ENCODE data around the gene SH2D6. TPM values are rescaled to one million over a fixed set of nuclear protein-coding genes. Genes with fewer than 3 reads are reported as not detected.

SH2D6 gene
- polyA plus RNA-seq, 1 donor from 2014 or later, result not detected

- no peak overlapping the region for H3K4me2 ChIP-seq (ENCODE audit: low read length)
Observed at GRCh38 chr2:85448461-85449213, 30.1 kb downstream of the SH2D6 start.

GRCh38 chr2:85449214-85449588, 30.7 kb downstream of the SH2D6 start:
- Histone ChIP-seq H3K9ac (ENCODE audit: low read length) (no peak overlapping the region), H3K27me3 (ENCODE audit: insufficient read depth, low read depth, low read length) (no peaks in the 10 kb centered on the region), H3F3A (ENCODE audit: insufficient read depth, low read length, poor library complexity, severe bottlenecking) (no peaks in the 10 kb centered on the region), H3K27ac (ENCODE audit: low read length) (no peak overlapping the region), H2AFZ (ENCODE audit: low read depth, low read length) (no peak overlapping the region), H3K36me3 (ENCODE audit: insufficient read depth, low read length) (no peaks in the 10 kb centered on the region), H3K4me2 (ENCODE audit: low read length) (no peak overlapping the region), H3K79me2 (replicated peaks; ENCODE audit: insufficient read depth, low read length) (no peaks in the 10 kb centered on the region), H3K9me2 (ENCODE audit: insufficient read depth, low read length) (no peaks in the 10 kb centered on the region), H3K9me3 (ENCODE audit: low read length) (no peaks in the 10 kb centered on the region), H4K20me1 (ENCODE audit: insufficient read depth) (no peaks in the 10 kb centered on the region), H3K4me3 (ENCODE audit: low read length) (no peak overlapping the region)
- TF ChIP-seq TAF1 (IDR thresholded peaks at IDR 0.05; ENCODE audit: low read depth) (no peak), POLR2AphosphoS5 (IDR thresholded peaks at IDR 0.05) (no peak), RAD21 (conservative IDR thresholded peaks at IDR 0.05) (no peak), CTCF (IDR thresholded peaks at IDR 0.05; ENCODE audit: poor library complexity, severe bottlenecking) (no peak), EZH2 (IDR thresholded peaks at IDR 0.05; ENCODE audit: borderline replicate concordance, insufficient read depth, low read length, poor library complexity, severe bottlenecking) (no peak)

More at GRCh38 chr2:85448461-85449213, 30.1 kb downstream of the SH2D6 start:
- Histone ChIP-seq H3K9me2 (ENCODE audit: insufficient read depth, low read length) (no peaks in the 10 kb centered on the region), H3K9ac (ENCODE audit: low read length) (no peak overlapping the region), H3K27ac (ENCODE audit: low read length) (no peak overlapping the region), H3K36me3 (ENCODE audit: insufficient read depth, low read length) (no peaks in the 10 kb centered on the region), H3K9me3 (ENCODE audit: low read length) (no peaks in the 10 kb centered on the region), H3K27me3 (ENCODE audit: insufficient read depth, low read depth, low read length) (no peaks in the 10 kb centered on the region), H4K20me1 (ENCODE audit: insufficient read depth) (no peaks in the 10 kb centered on the region), H2AFZ (ENCODE audit: low read depth, low read length) (no peak overlapping the region), H3F3A (ENCODE audit: insufficient read depth, low read length, poor library complexity, severe bottlenecking) (no peaks in the 10 kb centered on the region), H3K79me2 (replicated peaks; ENCODE audit: insufficient read depth, low read length) (no peaks in the 10 kb centered on the region), H3K4me3 (ENCODE audit: low read length) (no peak overlapping the region)
- TF ChIP-seq POLR2AphosphoS5 (IDR thresholded peaks at IDR 0.05) (no peak), EZH2 (IDR thresholded peaks at IDR 0.05; ENCODE audit: borderline replicate concordance, insufficient read depth, low read length, poor library complexity, severe bottlenecking) (no peak), REST (IDR thresholded peaks at IDR 0.05; ENCODE audit: borderline replicate concordance) (no peak), RAD21 (conservative IDR thresholded peaks at IDR 0.05) (no peak), SMC3 (conservative IDR thresholded peaks at IDR 0.05; ENCODE audit: poor library complexity) (no peak), TAF1 (IDR thresholded peaks at IDR 0.05; ENCODE audit: low read depth) (no peak), MXI1 (conservative IDR thresholded peaks at IDR 0.05; ENCODE audit: poor library complexity, severe bottlenecking) (no peak), EP300 (conservative IDR thresholded peaks at IDR 0.05; ENCODE audit: poor library complexity, severe bottlenecking) (no peak), CTCF (IDR thresholded peaks at IDR 0.05; ENCODE audit: poor library complexity, severe bottlenecking) (no peak)
